Raji (cell line): ENCODE data around the gene MYO1C.
A peak's percentile ranks its signal among the peaks of the same experiment; 100 is the strongest.

ENCODE experiments used
- POLR2A ChIP-seq: IDR thresholded peaks from 2 replicates; pipeline ENCODE4 v1.6.1; 2011; ENCODE audit warnings: low read depth, low read length, control low read depth; ENCODE audit not compliant: insufficient read depth

MYO1C gene

GRCh38 chr17:1492249-1493206, at the start of gene MYO1C:
TSS of gene MYO1C (minus strand) at chr17:1492686. CDS start at chr17:1492487, 199 bp downstream.
- TF ChIP-seq POLR2A: no peak

GRCh38 chr17:1541367-1541904, 49.0 kb upstream of the MYO1C start:
- no peak for TF ChIP-seq POLR2A

- no peak for TF ChIP-seq POLR2A
Measured at GRCh38 chr17:1539811-1540210, 47.3 kb upstream of the MYO1C start.

GRCh38 chr17:1535737-1536136, 43.3 kb upstream of the MYO1C start:
- TF ChIP-seq POLR2A: no peak

- no peak for TF ChIP-seq POLR2A
Measured at GRCh38 chr17:1533661-1534325, 41.3 kb upstream of the MYO1C start.

GRCh38 chr17:1532836-1533602, 40.5 kb upstream of the MYO1C start:
- no peak for TF ChIP-seq POLR2A

- TF ChIP-seq POLR2A: no peak
Measured at GRCh38 chr17:1529863-1530262, 37.4 kb upstream of the MYO1C start.

- TF ChIP-seq POLR2A: no peak
Measured at GRCh38 chr17:1522626-1523025, 30.1 kb upstream of the MYO1C start.

- TF ChIP-seq POLR2A: no peak
Measured at GRCh38 chr17:1521086-1521640, 28.7 kb upstream of the MYO1C start.

GRCh38 chr17:1519678-1520077, 27.2 kb upstream of the MYO1C start:
- TF ChIP-seq POLR2A: no peak

GRCh38 chr17:1518410-1518809, 25.9 kb upstream of the MYO1C start:
- TF ChIP-seq POLR2A: no peak

- TF ChIP-seq POLR2A: peak; percentile 89
Measured at GRCh38 chr17:1516388-1517161, 24.1 kb upstream of the MYO1C start, which contains the start of gene INPP5K. TSS of gene INPP5K (minus strand) at chr17:1516612. CDS start at chr17:1516499, 113 bp downstream.

- TF ChIP-seq POLR2A: no peak
Measured at GRCh38 chr17:1515640-1516387, 23.3 kb upstream of the MYO1C start.
